ENCODE measurements around the gene RAB6B.

DNA sequence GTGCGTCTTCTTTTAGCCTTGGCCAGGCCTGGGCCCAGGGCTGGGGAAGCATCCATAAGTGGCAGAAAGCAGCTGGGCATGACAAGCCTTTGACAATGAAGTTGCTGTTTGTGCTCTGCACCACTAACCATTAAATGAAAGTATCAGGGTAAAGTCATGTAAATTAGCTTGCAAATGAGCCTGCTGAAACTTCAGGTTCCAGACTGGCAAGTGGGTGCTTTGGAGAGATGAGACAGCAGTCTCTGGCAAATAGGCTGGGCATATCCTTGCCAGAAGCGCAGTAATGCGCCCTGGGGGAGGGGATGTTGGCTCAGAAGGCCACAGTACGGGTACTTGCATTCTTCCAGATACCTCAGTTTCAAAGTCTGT lies 40.7 kb downstream of the RAB6B start:
- TF ChIP-seq, protein P1, sequence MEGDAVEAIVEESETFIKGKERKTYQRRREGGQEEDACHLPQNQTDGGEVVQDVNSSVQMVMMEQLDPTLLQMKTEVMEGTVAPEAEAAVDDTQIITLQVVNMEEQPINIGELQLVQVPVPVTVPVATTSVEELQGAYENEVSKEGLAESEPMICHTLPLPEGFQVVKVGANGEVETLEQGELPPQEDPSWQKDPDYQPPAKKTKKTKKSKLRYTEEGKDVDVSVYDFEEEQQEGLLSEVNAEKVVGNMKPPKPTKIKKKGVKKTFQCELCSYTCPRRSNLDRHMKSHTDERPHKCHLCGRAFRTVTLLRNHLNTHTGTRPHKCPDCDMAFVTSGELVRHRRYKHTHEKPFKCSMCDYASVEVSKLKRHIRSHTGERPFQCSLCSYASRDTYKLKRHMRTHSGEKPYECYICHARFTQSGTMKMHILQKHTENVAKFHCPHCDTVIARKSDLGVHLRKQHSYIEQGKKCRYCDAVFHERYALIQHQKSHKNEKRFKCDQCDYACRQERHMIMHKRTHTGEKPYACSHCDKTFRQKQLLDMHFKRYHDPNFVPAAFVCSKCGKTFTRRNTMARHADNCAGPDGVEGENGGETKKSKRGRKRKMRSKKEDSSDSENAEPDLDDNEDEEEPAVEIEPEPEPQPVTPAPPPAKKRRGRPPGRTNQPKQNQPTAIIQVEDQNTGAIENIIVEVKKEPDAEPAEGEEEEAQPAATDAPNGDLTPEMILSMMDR (IDR thresholded peaks at IDR 0.05; ENCODE audit: poor library complexity, severe bottlenecking): no peak
- TF ChIP-seq, protein P2, sequence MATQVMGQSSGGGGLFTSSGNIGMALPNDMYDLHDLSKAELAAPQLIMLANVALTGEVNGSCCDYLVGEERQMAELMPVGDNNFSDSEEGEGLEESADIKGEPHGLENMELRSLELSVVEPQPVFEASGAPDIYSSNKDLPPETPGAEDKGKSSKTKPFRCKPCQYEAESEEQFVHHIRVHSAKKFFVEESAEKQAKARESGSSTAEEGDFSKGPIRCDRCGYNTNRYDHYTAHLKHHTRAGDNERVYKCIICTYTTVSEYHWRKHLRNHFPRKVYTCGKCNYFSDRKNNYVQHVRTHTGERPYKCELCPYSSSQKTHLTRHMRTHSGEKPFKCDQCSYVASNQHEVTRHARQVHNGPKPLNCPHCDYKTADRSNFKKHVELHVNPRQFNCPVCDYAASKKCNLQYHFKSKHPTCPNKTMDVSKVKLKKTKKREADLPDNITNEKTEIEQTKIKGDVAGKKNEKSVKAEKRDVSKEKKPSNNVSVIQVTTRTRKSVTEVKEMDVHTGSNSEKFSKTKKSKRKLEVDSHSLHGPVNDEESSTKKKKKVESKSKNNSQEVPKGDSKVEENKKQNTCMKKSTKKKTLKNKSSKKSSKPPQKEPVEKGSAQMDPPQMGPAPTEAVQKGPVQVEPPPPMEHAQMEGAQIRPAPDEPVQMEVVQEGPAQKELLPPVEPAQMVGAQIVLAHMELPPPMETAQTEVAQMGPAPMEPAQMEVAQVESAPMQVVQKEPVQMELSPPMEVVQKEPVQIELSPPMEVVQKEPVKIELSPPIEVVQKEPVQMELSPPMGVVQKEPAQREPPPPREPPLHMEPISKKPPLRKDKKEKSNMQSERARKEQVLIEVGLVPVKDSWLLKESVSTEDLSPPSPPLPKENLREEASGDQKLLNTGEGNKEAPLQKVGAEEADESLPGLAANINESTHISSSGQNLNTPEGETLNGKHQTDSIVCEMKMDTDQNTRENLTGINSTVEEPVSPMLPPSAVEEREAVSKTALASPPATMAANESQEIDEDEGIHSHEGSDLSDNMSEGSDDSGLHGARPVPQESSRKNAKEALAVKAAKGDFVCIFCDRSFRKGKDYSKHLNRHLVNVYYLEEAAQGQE (IDR thresholded peaks at IDR 0.05; ENCODE audit: borderline replicate concordance): no peak
- TF ChIP-seq POLR2AphosphoS5 (IDR thresholded peaks at IDR 0.05): no peak
- TF ChIP-seq MXI1 (conservative IDR thresholded peaks at IDR 0.05; ENCODE audit: poor library complexity, severe bottlenecking): no peak
- no peak for TF ChIP-seq TAF1 (IDR thresholded peaks at IDR 0.05; ENCODE audit: low read depth)
- TF ChIP-seq EZH2 (IDR thresholded peaks at IDR 0.05; ENCODE audit: borderline replicate concordance, insufficient read depth, low read length, poor library complexity, severe bottlenecking): no peak
- TF ChIP-seq RAD21 (conservative IDR thresholded peaks at IDR 0.05): no peak
- TF ChIP-seq EP300 (conservative IDR thresholded peaks at IDR 0.05; ENCODE audit: poor library complexity, severe bottlenecking): no peak
- TF ChIP-seq SMC3 (conservative IDR thresholded peaks at IDR 0.05; ENCODE audit: poor library complexity): no peak
